Smooth muscle cell (in vitro differentiated cells): ENCODE results near the gene TUBB6. TPM values are rescaled to one million over a fixed set of nuclear protein-coding genes. Genes with fewer than 3 reads are reported as not detected.

Experiments used
- DNase-seq: peaks from one replicate; lab custom pipeline; 2025; ENCODE audit not compliant: unreplicated experiment; lab: John Stamatoyannopoulos, UW
- H2AFZ ChIP-seq: fragments of 200-600 bp; sonication (generic); 2 replicates; pipeline ENCODE4 v1.6.0; 2016; ENCODE audit warnings: antibody characterized with exemption, low read depth, mild to moderate bottlenecking
- H3F3A ChIP-seq: fragments of 200-600 bp; sonication (generic); 2 replicates; pipeline ENCODE4 v1.6.0; 2017; ENCODE audit warnings: antibody characterized with exemption, low read depth
- H3K27ac ChIP-seq: fragments of 200-600 bp; sonication (generic); 2 replicates; pipeline ENCODE4 v1.5.1; 2016; ENCODE audit warnings: low read depth, mild to moderate bottlenecking
- H3K27me3 ChIP-seq: fragments of 200-600 bp; sonication (generic); 2 replicates; pipeline ENCODE4 v1.6.1; 2016; ENCODE audit warnings: low read depth, mild to moderate bottlenecking
- H3K36me3 ChIP-seq: fragments of 200-600 bp; sonication (generic); 2 replicates; pipeline ENCODE4 v1.5.1; 2016; ENCODE audit warnings: low read depth
- H3K4me1 ChIP-seq: fragments of 200-600 bp; sonication (generic); 2 replicates; pipeline ENCODE4 v1.5.1; 2016; ENCODE audit warnings: low read depth
- H3K4me2 ChIP-seq: fragments of 200-600 bp; sonication (generic); 2 replicates; pipeline ENCODE4 v1.6.0; 2016; ENCODE audit warnings: mild to moderate bottlenecking
- H3K4me3 ChIP-seq: fragments of 200-600 bp; sonication (generic); 2 replicates; pipeline ENCODE4 v1.5.1; 2016; ENCODE audit warnings: mild to moderate bottlenecking
- H3K79me2 ChIP-seq: fragments of 200-600 bp; sonication (generic); 2 replicates; pipeline ENCODE4 v1.6.0; 2016; ENCODE audit warnings: low read depth, mild to moderate bottlenecking
- H3K9ac ChIP-seq: fragments of 200-600 bp; sonication (generic); 2 replicates; pipeline ENCODE4 v1.6.0; 2016; ENCODE audit warnings: low read depth
- H3K9me3 ChIP-seq: fragments of 200-600 bp; sonication (generic); replicated peaks from 2 replicates; pipeline ENCODE4 v1.5.1; 2016; ENCODE audit warnings: low read depth
- H4K20me1 ChIP-seq: fragments of 200-600 bp; sonication (generic); 2 replicates; pipeline ENCODE4 v1.6.0; 2016; ENCODE audit warnings: low read depth
- WGBS: methylation state at CpG from one replicate; pipeline ENCODE4 v1.1.7; 2016; ENCODE audit warnings: low lambda C conversion rate; 5-methylcytosine and 5-hydroxymethylcytosine counted together
- polyA plus RNA-seq: library from polyadenylated mRNA; unstranded; fragments of >200 nt; fragmentation: Nextera tagmentation; extraction: Ambion mirVana; gene quantifications from 2 replicates; pipeline ENCODE4 v1.2.1, GENCODE V29; 2016
- total RNA-seq: library from RNA; depleted of rRNA; stranded (reverse); fragments of >200 nt; gene quantifications from 2 replicates; pipeline ENCODE4 v1.2.3, GENCODE V29; 2014
- TF ChIP-seq, protein P1 (sequence below): fragments of 200-600 bp; sonication (generic); IDR thresholded peaks from 2 replicates; pipeline ENCODE4 v1.5.1; 2017; ENCODE audit warnings: borderline replicate concordance, mild to moderate bottlenecking, antibody characterized with exemption; ENCODE audit not compliant: insufficient read depth, poor library complexity, severe bottlenecking

TUBB6 gene
- total and polyA plus RNA-seq, 2 experiments from 2014 or later: 359 to 460 TPM

DNA sequence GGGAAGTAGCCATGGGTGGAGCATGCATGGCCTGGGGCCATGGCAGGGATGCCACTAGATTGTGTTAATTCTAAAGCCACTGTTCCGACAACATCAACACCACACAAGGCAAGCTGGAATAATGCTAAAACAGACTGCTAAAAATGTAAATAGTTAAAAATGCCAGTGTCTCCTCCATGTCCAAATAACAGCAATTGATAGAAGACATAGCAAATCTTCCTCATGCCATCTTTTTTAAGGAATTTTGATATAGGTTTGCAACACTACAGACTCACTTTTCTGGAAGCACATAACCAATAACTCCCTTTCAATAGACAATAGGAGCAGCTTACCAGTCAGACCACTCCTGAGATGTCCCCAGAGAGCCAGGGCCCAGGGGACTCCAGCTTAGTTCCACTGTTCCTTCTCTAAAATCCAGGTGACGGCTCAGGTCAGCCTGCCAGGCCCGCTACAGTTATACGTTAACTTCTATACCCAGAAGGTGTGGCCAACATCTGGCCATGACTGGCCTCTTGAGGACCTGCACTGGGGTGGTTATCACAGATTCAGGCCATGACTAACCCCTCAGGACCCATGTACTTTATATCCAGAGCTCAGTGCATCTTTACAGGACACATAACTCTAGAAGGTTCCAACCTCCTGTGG lies 20.3 kb downstream of the TUBB6 start:
- Histone ChIP-seq H3K27ac (no peak overlapping the region), H3K79me2 (peaks cover 17% of the 10 kb centered on the region), H2AFZ (no peak overlapping the region), H4K20me1 (peaks cover 87% of the 10 kb centered on the region), H3K4me3 (no peak overlapping the region), H3K4me2 (no peak overlapping the region), H3K36me3 (no peaks in the 10 kb centered on the region), H3K9me3 (no peaks in the 10 kb centered on the region), H3K4me1 (no peaks in the 10 kb centered on the region), H3F3A (peaks cover 26% of the 10 kb centered on the region), H3K9ac (no peak overlapping the region), H3K27me3 (no peaks in the 10 kb centered on the region)
- no peak for DNase-seq
- TF ChIP-seq, protein P1, sequence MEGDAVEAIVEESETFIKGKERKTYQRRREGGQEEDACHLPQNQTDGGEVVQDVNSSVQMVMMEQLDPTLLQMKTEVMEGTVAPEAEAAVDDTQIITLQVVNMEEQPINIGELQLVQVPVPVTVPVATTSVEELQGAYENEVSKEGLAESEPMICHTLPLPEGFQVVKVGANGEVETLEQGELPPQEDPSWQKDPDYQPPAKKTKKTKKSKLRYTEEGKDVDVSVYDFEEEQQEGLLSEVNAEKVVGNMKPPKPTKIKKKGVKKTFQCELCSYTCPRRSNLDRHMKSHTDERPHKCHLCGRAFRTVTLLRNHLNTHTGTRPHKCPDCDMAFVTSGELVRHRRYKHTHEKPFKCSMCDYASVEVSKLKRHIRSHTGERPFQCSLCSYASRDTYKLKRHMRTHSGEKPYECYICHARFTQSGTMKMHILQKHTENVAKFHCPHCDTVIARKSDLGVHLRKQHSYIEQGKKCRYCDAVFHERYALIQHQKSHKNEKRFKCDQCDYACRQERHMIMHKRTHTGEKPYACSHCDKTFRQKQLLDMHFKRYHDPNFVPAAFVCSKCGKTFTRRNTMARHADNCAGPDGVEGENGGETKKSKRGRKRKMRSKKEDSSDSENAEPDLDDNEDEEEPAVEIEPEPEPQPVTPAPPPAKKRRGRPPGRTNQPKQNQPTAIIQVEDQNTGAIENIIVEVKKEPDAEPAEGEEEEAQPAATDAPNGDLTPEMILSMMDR: no peak
- WGBS: 93% methylated on average over 4 of the region's 4 CpGs

DNA sequence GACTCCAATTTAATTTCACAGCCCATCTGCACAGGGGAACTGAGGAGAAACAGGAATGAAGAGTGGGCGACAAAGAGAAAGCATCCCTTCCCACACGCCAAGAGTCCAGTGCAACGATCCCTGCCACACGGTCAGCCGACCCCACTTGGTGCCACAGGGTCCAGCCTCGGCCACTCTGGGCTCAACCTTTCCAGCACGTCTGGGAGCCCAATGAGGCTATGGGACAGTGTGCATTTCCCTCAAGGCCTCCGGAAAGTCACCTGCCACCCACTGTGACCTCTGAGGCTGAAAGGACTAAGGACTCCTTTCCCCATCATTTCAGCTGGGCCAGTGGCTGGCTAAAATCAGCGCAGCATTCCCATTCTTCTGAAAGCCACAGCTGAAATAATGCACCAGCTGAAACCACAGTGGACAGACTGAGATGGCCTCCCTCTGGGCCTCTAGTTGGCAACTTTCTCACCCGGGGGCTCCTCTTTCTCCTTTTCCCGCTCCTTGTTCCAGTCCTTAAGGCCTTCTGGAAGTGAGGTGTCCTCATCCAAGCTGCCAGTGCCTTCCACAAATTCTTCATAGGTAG lies 21.2 kb downstream of the TUBB6 start:
- Histone ChIP-seq H3K27me3 (no peaks in the 10 kb centered on the region), H3K4me3 (no peak overlapping the region), H3K27ac (no peak overlapping the region), H3K79me2 (peaks cover 10% of the 10 kb centered on the region), H4K20me1 (peaks cover 87% of the 10 kb centered on the region), H3K9ac (no peak overlapping the region), H3K4me2 (no peak overlapping the region), H3K4me1 (no peaks in the 10 kb centered on the region), H3K9me3 (no peaks in the 10 kb centered on the region), H3F3A (peaks cover 20% of the 10 kb centered on the region), H3K36me3 (no peaks in the 10 kb centered on the region), H2AFZ (no peak overlapping the region)
- TF ChIP-seq, protein P1: no peak
- DNase-seq: no peak
- 94% methylated on average over 11 of the region's 11 CpGs for WGBS

DNA sequence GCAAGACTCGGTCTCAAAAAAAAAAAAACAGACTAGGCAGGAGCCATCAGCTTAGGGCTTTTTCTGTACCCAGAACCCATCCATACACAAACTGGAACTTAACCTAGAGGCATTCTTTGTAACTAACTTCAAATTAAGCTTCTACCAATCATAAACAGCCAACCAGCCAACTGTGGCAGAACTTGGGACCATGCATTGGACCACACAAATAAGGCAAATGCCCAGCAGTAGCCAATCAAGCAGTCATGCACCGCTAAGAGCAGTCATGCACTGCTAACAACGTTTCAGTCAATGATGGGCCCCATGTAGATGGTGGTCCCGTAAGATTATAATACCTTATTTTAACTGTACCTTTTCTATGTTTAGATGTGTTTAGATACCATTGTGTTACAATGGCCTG lies 22.7 kb downstream of the TUBB6 start:
- no peak overlapping the region for H3K4me2 ChIP-seq
- H4K20me1 ChIP-seq: peaks cover 87% of the 10 kb centered on the region
- no peak overlapping the region for H3K9ac ChIP-seq
- no peak for DNase-seq
- no peak overlapping the region for H2AFZ ChIP-seq
- TF ChIP-seq, protein P1: no peak
- no peaks in the 10 kb centered on the region for H3K36me3 ChIP-seq
- WGBS: 96% methylated on average over 4 of the region's 4 CpGs
- peaks cover 20% of the 10 kb centered on the region for H3F3A ChIP-seq
- no peaks in the 10 kb centered on the region for H3K9me3 ChIP-seq
- no peak overlapping the region for H3K27ac ChIP-seq
- peaks cover 9% of the 10 kb centered on the region for H3K79me2 ChIP-seq
- H3K4me3 ChIP-seq: no peak overlapping the region
- peaks cover 11% of the 10 kb centered on the region for H3K4me1 ChIP-seq
- H3K27me3 ChIP-seq: no peaks in the 10 kb centered on the region
